Endothelial cell of umbilical vein (primary cell): Measurements from ENCODE around the gene KRT10. TPM values are rescaled to one million over a fixed set of nuclear protein-coding genes. Genes with fewer than 3 reads are reported as not detected.

ENCODE experiments used
- BruUV-seq: library from RNA; stranded (reverse); fragments of 400-500 nt; replicated peaks from 2 replicates; lab custom pipeline; 2021; lab: Mats Ljungman, UMichigan
- CTCF ChIA-PET: fragments of 300-600, 350-600 bp; sonication (Branson Sonifier 250); formaldehyde crosslinking; loops from one replicate; lab custom pipeline; 2021; ENCODE audit warnings: antibody characterized with exemption, inconsistent platforms; lab: Charles Lee
- POLR2A ChIA-PET: fragments of 300-600, 350-600 bp; sonication (Branson Sonifier 250); formaldehyde crosslinking; loops from one replicate; lab custom pipeline; 2021; ENCODE audit warnings: antibody characterized with exemption, inconsistent platforms; lab: Charles Lee
- DNase-seq: peaks from one replicate; pipeline ENCODE4 v3.0.0-alpha.2; 2011; ENCODE audit warnings: low read depth, low spot score
- FAIRE-seq: peaks from 2 replicates; lab custom pipeline; 2011; peaks lifted over from hg19 to GRCh38; lab: Jason Lieb, UNC
- H2AFZ ChIP-seq: 2 replicates; pipeline ENCODE4 v1.6.0; 2012; ENCODE audit warnings: low read depth, low read length, control low read depth, inconsistent platforms
- H3K27ac ChIP-seq: 2 replicates; pipeline ENCODE4 v1.5.1; 2011; ENCODE audit warnings: low read depth, mild to moderate bottlenecking, control low read depth, low read length, moderate library complexity; ENCODE audit not compliant: insufficient read depth
- H3K27me3 ChIP-seq, 2 experiments: 2 replicates each; pipeline versions ENCODE4 v1.6.0 to v1.6.1; 2011; ENCODE audit warnings: low read length in 2 of 2, mixed read lengths in 1 of 2; ENCODE audit not compliant: control insufficient read depth in 2 of 2, insufficient read depth in 2 of 2
- H3K36me3 ChIP-seq, 2 experiments: 2 replicates in 1 of 2; 3 replicates in 1 of 2; pipeline ENCODE4 v1.5.1; 2011; ENCODE audit warnings: low read length in 2 of 2, mild to moderate bottlenecking in 1 of 2, moderate library complexity in 1 of 2; ENCODE audit not compliant: control insufficient read depth in 2 of 2, insufficient read depth in 2 of 2; ENCODE audit errors: extremely low read depth in 1 of 2
- H3K4me1 ChIP-seq: 3 replicates; pipeline ENCODE4 v1.5.1; 2011; ENCODE audit warnings: mild to moderate bottlenecking, low read length; ENCODE audit not compliant: control insufficient read depth, insufficient read depth; ENCODE audit errors: extremely low read depth
- H3K4me2 ChIP-seq: 2 replicates; pipeline ENCODE4 v1.6.1; 2011; ENCODE audit warnings: low read length, control low read depth, mixed read lengths; ENCODE audit not compliant: insufficient read depth
- H3K4me3 ChIP-seq, 3 experiments: fragments of 200-600 bp in 1 of 3; sonication (generic), shearing (Covaris generic) in 1 of 3; replicated peaks in 1 of 3; 2 replicates each; pipeline ENCODE4 v1.5.1; 2011 to 2016; ENCODE audit warnings: control low read depth in 3 of 3, low read length in 3 of 3, mild to moderate bottlenecking in 2 of 3, inconsistent platforms in 1 of 3, low read depth in 1 of 3, moderate library complexity in 1 of 3; ENCODE audit not compliant: insufficient read depth in 1 of 3
- H3K79me2 ChIP-seq: 2 replicates; pipeline ENCODE4 v1.6.0; 2012; ENCODE audit warnings: low read length, inconsistent platforms; ENCODE audit not compliant: control insufficient read depth, insufficient read depth
- H3K9ac ChIP-seq: replicated peaks from 2 replicates; pipeline ENCODE3; 2011; ENCODE audit warnings: low read length, control low read depth; ENCODE audit not compliant: insufficient read depth; ENCODE audit errors: extremely low read depth
- H3K9me1 ChIP-seq: replicated peaks from 3 replicates; pipeline ENCODE4 v1.6.0; 2011; ENCODE audit warnings: mild to moderate bottlenecking, low read length; ENCODE audit not compliant: control insufficient read depth, insufficient read depth; ENCODE audit errors: extremely low read depth
- H3K9me3 ChIP-seq: replicated peaks from 2 replicates; pipeline ENCODE4 v1.5.1; 2012; ENCODE audit warnings: low read length, inconsistent platforms; ENCODE audit not compliant: control insufficient read depth, insufficient read depth
- H4K20me1 ChIP-seq: replicated peaks from 2 replicates; pipeline ENCODE3; 2011; ENCODE audit warnings: mild to moderate bottlenecking, low read length; ENCODE audit not compliant: control insufficient read depth, insufficient read depth; ENCODE audit errors: extremely low read depth
- EZH2 ChIP-seq: IDR thresholded peaks from 2 replicates; pipeline ENCODE4 v1.6.1; 2012; ENCODE audit warnings: borderline replicate concordance, low read depth, mild to moderate bottlenecking, moderate library complexity, low read length, inconsistent platforms; ENCODE audit not compliant: severe bottlenecking
- FOS ChIP-seq: IDR thresholded peaks from 2 replicates; pipeline ENCODE4 v1.6.1; 2011; ENCODE audit warnings: mild to moderate bottlenecking, low read length, moderate library complexity, borderline replicate concordance; ENCODE audit not compliant: insufficient read depth
- GATA2 ChIP-seq: IDR thresholded peaks from 2 replicates; pipeline ENCODE4 v1.7.0; 2011; ENCODE audit warnings: low read depth, mild to moderate bottlenecking, moderate library complexity, mixed read lengths, low read length; ENCODE audit not compliant: insufficient read length, insufficient read depth
- JUN ChIP-seq: IDR thresholded peaks from 2 replicates; pipeline ENCODE4 v1.6.1; 2011; ENCODE audit warnings: borderline replicate concordance, low read depth; ENCODE audit not compliant: insufficient read length, insufficient read depth
- MYC ChIP-seq: IDR thresholded peaks from one replicate; pipeline ENCODE4 v1.6.1; 2011; ENCODE audit warnings: mild to moderate bottlenecking, low read depth, low read length
- POLR2A ChIP-seq: IDR thresholded peaks from 2 replicates; pipeline ENCODE4 v1.6.1; 2012; ENCODE audit warnings: low read depth, mild to moderate bottlenecking, control low read depth, low read length
- POLR2AphosphoS5 ChIP-seq: IDR thresholded peaks from 2 replicates; pipeline ENCODE4 v1.6.1; 2012; ENCODE audit warnings: low read depth, mild to moderate bottlenecking, control low read depth, low read length, moderate library complexity; ENCODE audit not compliant: insufficient read depth
- dilution Hi-C: fragments of 300-500 bp; cut with MboI; formaldehyde crosslinking; loops from one replicate; pipeline ENCODE4 v1.15.0; 2019; ENCODE audit warnings: low sequenced_read_pairs; ENCODE audit not compliant: extremely low pct_ligation_motif_present
- intact Hi-C: fragments of 100-400 bp; cut with micrococcal nuclease; formaldehyde crosslinking; loops from one replicate; pipeline ENCODE4 v1.10.0; 2022
- polyA plus RNA-seq, 4 experiments: library from polyadenylated mRNA; depleted of rRNA in 3 of 4; stranded (reverse) in 3 of 4; unstranded in 1 of 4; fragments of >200 nt; gene quantifications; 2 replicates each; pipeline versions ENCODE4 v1.2.1 to v1.2.3, GENCODE V29; 2011 to 2012; ENCODE audit warnings: missing spikeins in 1 of 4
- total RNA-seq: library from RNA; stranded (reverse); gene quantifications from 2 replicates; pipeline ENCODE4 v1.2.3, GENCODE V29; 2021
- TF ChIP-seq, protein P1 (sequence below): IDR thresholded peaks from 2 replicates; pipeline ENCODE4 v1.6.1; 2011; ENCODE audit not compliant: insufficient read depth, insufficient read length
- TF ChIP-seq, protein P2 (sequence below), 2 donors: IDR thresholded peaks; 1 replicate in 1 of 2; 2 replicates in 1 of 2; pipeline ENCODE4 v1.5.1; 2011; ENCODE audit warnings: low read length in 2 of 2, mild to moderate bottlenecking in 2 of 2, moderate library complexity in 2 of 2, control low read depth in 1 of 2, inconsistent platforms in 1 of 2, low read depth in 1 of 2; ENCODE audit not compliant: insufficient read depth in 1 of 2; ENCODE audit errors: extremely low read depth in 1 of 2

The KRT10 gene
- total and polyA plus RNA-seq, 2 donors (not counting 3 experiments of a cell fraction or from before 2014, with no cell fraction given): 5.1 to 55.6 TPM

DNA sequence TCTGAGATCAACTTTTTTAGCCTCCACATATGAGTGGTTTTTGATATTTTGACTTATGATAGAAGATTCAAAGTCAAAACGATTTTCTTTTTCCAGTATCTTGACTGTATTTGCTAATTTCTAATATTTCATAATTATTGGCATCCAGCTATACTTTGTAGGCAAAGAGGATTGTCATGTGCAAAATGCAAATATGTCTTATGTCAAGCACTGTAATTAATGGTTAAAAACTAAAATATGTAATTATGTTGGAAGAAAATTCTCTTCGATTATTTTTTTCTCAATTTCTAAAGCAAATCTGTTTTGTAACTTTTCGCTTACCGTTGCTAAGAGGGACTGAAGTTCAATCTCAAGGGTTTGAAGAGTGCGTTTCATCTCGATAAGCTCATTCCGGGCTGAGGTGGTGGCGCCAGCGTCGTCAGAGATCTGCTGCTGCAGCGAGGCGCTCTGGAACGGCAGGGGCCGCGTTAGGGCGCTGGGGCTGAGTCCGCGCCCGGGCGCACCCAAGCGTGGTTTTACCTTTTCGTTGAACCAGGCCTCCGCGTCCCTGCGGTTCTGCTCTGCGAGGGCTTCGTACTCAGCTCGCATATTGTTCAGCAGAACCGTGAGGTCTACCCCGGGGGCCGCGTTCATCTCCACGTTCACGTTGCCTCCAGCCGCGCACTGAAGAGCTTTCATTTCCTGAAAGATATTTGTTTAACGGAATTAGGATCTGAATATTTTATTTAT, 43.1 kb downstream of the KRT10 start:
- FAIRE-seq: no peak
- Histone ChIP-seq H3K27ac (no peak overlapping the region), H3K27me3 (peaks cover 8 to 20% of the 10 kb centered on the region in 2 experiments), H3K9me1 (no peaks in the 10 kb centered on the region), H3K9me3 (no peaks in the 10 kb centered on the region), H3K4me1 (no peaks in the 10 kb centered on the region), H3K4me3 (no peak overlapping the region), H3K9ac (no peak overlapping the region), H3K36me3 (no peaks in the 10 kb centered on the region), H3K4me2 (no peak overlapping the region), H3K79me2 (no peaks in the 10 kb centered on the region), H2AFZ (no peak overlapping the region), H4K20me1 (no peaks in the 10 kb centered on the region)
- ChIA-PET CTCF (interaction anchor here (0.5 kb wide), 1 partner anchor 868 kb away, joined by 4 read pairs; no protein-coding TSS in a partner anchor), POLR2A (no interaction called here)
- intact Hi-C loops (no loop called here), dilution Hi-C loops (no loop called here)
- TF ChIP-seq EZH2 (no peak), GATA2 (no peak), POLR2AphosphoS5 (no peak)
- TF ChIP-seq, protein P1, sequence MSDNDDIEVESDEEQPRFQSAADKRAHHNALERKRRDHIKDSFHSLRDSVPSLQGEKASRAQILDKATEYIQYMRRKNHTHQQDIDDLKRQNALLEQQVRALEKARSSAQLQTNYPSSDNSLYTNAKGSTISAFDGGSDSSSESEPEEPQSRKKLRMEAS: no peak
- BruUV-seq: no TSS peak
- no peak for DNase-seq

DNA sequence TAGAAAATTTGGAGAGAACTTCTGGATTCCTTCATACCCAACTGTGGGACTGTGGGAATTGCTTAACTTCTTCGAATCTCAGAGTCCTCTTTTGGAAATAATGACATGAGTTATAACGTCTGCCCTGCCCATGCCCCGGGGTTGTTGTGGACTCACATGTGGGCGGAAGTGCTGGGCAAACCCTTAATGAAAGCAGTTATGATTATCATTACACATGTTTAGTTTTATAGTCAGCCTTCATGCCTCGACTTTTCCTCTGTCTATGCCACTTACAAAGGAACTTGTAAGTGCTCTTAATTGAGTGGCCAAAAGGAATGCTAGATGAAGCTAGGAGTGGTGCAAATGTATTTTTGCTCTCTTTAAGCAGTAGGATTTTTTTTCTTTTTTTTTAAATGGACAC, 44.0 kb downstream of the KRT10 start:
- FAIRE-seq (no peak), DNase-seq (no peak)
- ChIA-PET POLR2A (no interaction called here), CTCF (no interaction called here)
- dilution Hi-C loops (no loop called here), intact Hi-C loops (no loop called here)
- no peaks in the 10 kb centered on the region for H4K20me1 ChIP-seq
- no peaks in the 10 kb centered on the region for H3K9me1 ChIP-seq
- TF ChIP-seq POLR2A: no peak
- no peak for TF ChIP-seq MYC
- no peak for TF ChIP-seq JUN
- TF ChIP-seq GATA2: no peak
- no peak for TF ChIP-seq EZH2
- no peak for TF ChIP-seq FOS
- TF ChIP-seq, protein P1: no peak
- TF ChIP-seq, protein P2, sequence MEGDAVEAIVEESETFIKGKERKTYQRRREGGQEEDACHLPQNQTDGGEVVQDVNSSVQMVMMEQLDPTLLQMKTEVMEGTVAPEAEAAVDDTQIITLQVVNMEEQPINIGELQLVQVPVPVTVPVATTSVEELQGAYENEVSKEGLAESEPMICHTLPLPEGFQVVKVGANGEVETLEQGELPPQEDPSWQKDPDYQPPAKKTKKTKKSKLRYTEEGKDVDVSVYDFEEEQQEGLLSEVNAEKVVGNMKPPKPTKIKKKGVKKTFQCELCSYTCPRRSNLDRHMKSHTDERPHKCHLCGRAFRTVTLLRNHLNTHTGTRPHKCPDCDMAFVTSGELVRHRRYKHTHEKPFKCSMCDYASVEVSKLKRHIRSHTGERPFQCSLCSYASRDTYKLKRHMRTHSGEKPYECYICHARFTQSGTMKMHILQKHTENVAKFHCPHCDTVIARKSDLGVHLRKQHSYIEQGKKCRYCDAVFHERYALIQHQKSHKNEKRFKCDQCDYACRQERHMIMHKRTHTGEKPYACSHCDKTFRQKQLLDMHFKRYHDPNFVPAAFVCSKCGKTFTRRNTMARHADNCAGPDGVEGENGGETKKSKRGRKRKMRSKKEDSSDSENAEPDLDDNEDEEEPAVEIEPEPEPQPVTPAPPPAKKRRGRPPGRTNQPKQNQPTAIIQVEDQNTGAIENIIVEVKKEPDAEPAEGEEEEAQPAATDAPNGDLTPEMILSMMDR (IDR thresholded peaks at IDR 0.05; ENCODE audit: extremely low read depth in 1 of 2, insufficient read depth in 1 of 2, low read depth in 1 of 2, low read length in 2 of 2): no peak
- TF ChIP-seq POLR2AphosphoS5: no peak
- no peaks in the 10 kb centered on the region for H3K9me3 ChIP-seq
- BruUV-seq: no TSS peak
- H2AFZ ChIP-seq: no peak overlapping the region
- no peak overlapping the region for H3K4me2 ChIP-seq
- no peak overlapping the region for H3K27ac ChIP-seq
- no peak overlapping the region for H3K9ac ChIP-seq
- peaks cover 8 to 20% of the 10 kb centered on the region in 2 experiments for H3K27me3 ChIP-seq
- no peaks in the 10 kb centered on the region for H3K79me2 ChIP-seq
- no peaks in the 10 kb centered on the region for H3K4me1 ChIP-seq
- H3K36me3 ChIP-seq: no peaks in the 10 kb centered on the region
- no peak overlapping the region for H3K4me3 ChIP-seq
